Smooth muscle cell (in vitro differentiated cells): ENCODE data around the gene NOP56. TPM values are rescaled to one million over a fixed set of nuclear protein-coding genes. Genes with fewer than 3 reads are reported as not detected.
A peak's percentile ranks its signal among the peaks of the same experiment; 100 is the strongest.

ENCODE experiments used
- DNase-seq: peaks from one replicate; lab custom pipeline; 2025; ENCODE audit not compliant: unreplicated experiment; lab: John Stamatoyannopoulos, UW
- H2AFZ ChIP-seq: fragments of 200-600 bp; sonication (generic); 2 replicates; pipeline ENCODE4 v1.6.0; 2016; ENCODE audit warnings: antibody characterized with exemption, low read depth, mild to moderate bottlenecking
- H3F3A ChIP-seq: fragments of 200-600 bp; sonication (generic); 2 replicates; pipeline ENCODE4 v1.6.0; 2017; ENCODE audit warnings: antibody characterized with exemption, low read depth
- H3K27ac ChIP-seq: fragments of 200-600 bp; sonication (generic); 2 replicates; pipeline ENCODE4 v1.5.1; 2016; ENCODE audit warnings: low read depth, mild to moderate bottlenecking
- H3K27me3 ChIP-seq: fragments of 200-600 bp; sonication (generic); 2 replicates; pipeline ENCODE4 v1.6.1; 2016; ENCODE audit warnings: low read depth, mild to moderate bottlenecking
- H3K36me3 ChIP-seq: fragments of 200-600 bp; sonication (generic); 2 replicates; pipeline ENCODE4 v1.5.1; 2016; ENCODE audit warnings: low read depth
- H3K4me1 ChIP-seq: fragments of 200-600 bp; sonication (generic); 2 replicates; pipeline ENCODE4 v1.5.1; 2016; ENCODE audit warnings: low read depth
- H3K4me2 ChIP-seq: fragments of 200-600 bp; sonication (generic); 2 replicates; pipeline ENCODE4 v1.6.0; 2016; ENCODE audit warnings: mild to moderate bottlenecking
- H3K4me3 ChIP-seq: fragments of 200-600 bp; sonication (generic); 2 replicates; pipeline ENCODE4 v1.5.1; 2016; ENCODE audit warnings: mild to moderate bottlenecking
- H3K79me2 ChIP-seq: fragments of 200-600 bp; sonication (generic); 2 replicates; pipeline ENCODE4 v1.6.0; 2016; ENCODE audit warnings: low read depth, mild to moderate bottlenecking
- H3K9ac ChIP-seq: fragments of 200-600 bp; sonication (generic); 2 replicates; pipeline ENCODE4 v1.6.0; 2016; ENCODE audit warnings: low read depth
- H3K9me3 ChIP-seq: fragments of 200-600 bp; sonication (generic); replicated peaks from 2 replicates; pipeline ENCODE4 v1.5.1; 2016; ENCODE audit warnings: low read depth
- H4K20me1 ChIP-seq: fragments of 200-600 bp; sonication (generic); 2 replicates; pipeline ENCODE4 v1.6.0; 2016; ENCODE audit warnings: low read depth
- CTCF ChIP-seq: fragments of 200-600 bp; sonication (generic); IDR thresholded peaks from 2 replicates; pipeline ENCODE4 v1.5.1; 2017; ENCODE audit warnings: borderline replicate concordance, mild to moderate bottlenecking, antibody characterized with exemption; ENCODE audit not compliant: insufficient read depth, poor library complexity, severe bottlenecking
- WGBS: methylation state at CpG from one replicate; pipeline ENCODE4 v1.1.7; 2016; ENCODE audit warnings: low lambda C conversion rate; 5-methylcytosine and 5-hydroxymethylcytosine counted together
- polyA plus RNA-seq: library from polyadenylated mRNA; unstranded; fragments of >200 nt; fragmentation: Nextera tagmentation; extraction: Ambion mirVana; gene quantifications from 2 replicates; pipeline ENCODE4 v1.2.1, GENCODE V29; 2016
- total RNA-seq: library from RNA; depleted of rRNA; stranded (reverse); fragments of >200 nt; gene quantifications from 2 replicates; pipeline ENCODE4 v1.2.3, GENCODE V29; 2014

NOP56 gene
- total and polyA plus RNA-seq, 2 experiments from 2014 or later: 108 to 115 TPM

GRCh38 chr20:2640260-2640659 lies 12.2 kb upstream of the NOP56 start:
- peaks cover 11% of the 10 kb centered on the region for H3K27me3 ChIP-seq
- no peak overlapping the region for H3K4me2 ChIP-seq
- no peak overlapping the region for H3K27ac ChIP-seq
- no peaks in the 10 kb centered on the region for H3K9me3 ChIP-seq
- no peaks in the 10 kb centered on the region for H3K4me1 ChIP-seq
- no peaks in the 10 kb centered on the region for H3F3A ChIP-seq
- no peaks in the 10 kb centered on the region for H3K36me3 ChIP-seq
- no peak for DNase-seq
- no peak for TF ChIP-seq CTCF
- no peak overlapping the region for H2AFZ ChIP-seq
- H3K9ac ChIP-seq: no peak overlapping the region
- H3K4me3 ChIP-seq: no peak overlapping the region
- 0% methylated on average over 1 of the region's 1 CpG for WGBS
- no peaks in the 10 kb centered on the region for H3K79me2 ChIP-seq
- H4K20me1 ChIP-seq: no peaks in the 10 kb centered on the region

- Histone ChIP-seq H2AFZ (no peak overlapping the region), H3K36me3 (no peaks in the 10 kb centered on the region), H3K79me2 (no peaks in the 10 kb centered on the region), H4K20me1 (no peaks in the 10 kb centered on the region), H3K9ac (no peak overlapping the region), H3K4me1 (no peaks in the 10 kb centered on the region), H3K27me3 (peaks cover 5% of the 10 kb centered on the region), H3K4me2 (no peak overlapping the region), H3K27ac (no peak overlapping the region), H3F3A (no peaks in the 10 kb centered on the region), H3K4me3 (no peak overlapping the region), H3K9me3 (no peaks in the 10 kb centered on the region)
- 86% methylated on average over 9 of the region's 9 CpGs for WGBS
- no peak for DNase-seq
- no peak for TF ChIP-seq CTCF
Observed at GRCh38 chr20:2640899-2641298, 11.5 kb upstream of the NOP56 start.

- no peaks in the 10 kb centered on the region for H3F3A ChIP-seq
- no peaks in the 10 kb centered on the region for H3K27me3 ChIP-seq
- no peak for TF ChIP-seq CTCF
- H3K79me2 ChIP-seq: no peaks in the 10 kb centered on the region
- H2AFZ ChIP-seq: no peak overlapping the region
- H3K27ac ChIP-seq: no peak overlapping the region
- no peak for DNase-seq
- H3K36me3 ChIP-seq: no peaks in the 10 kb centered on the region
- H4K20me1 ChIP-seq: no peaks in the 10 kb centered on the region
- no peak overlapping the region for H3K9ac ChIP-seq
- H3K9me3 ChIP-seq: no peaks in the 10 kb centered on the region
- WGBS: 0% methylated on average over 1 of the region's 1 CpG
- no peak overlapping the region for H3K4me2 ChIP-seq
- no peak overlapping the region for H3K4me3 ChIP-seq
- no peaks in the 10 kb centered on the region for H3K4me1 ChIP-seq
Observed at GRCh38 chr20:2643708-2644107, 8.7 kb upstream of the NOP56 start.

- no peaks in the 10 kb centered on the region for H3K36me3 ChIP-seq
- no peaks in the 10 kb centered on the region for H3K9me3 ChIP-seq
- H3F3A ChIP-seq: peaks cover 21% of the 10 kb centered on the region
- WGBS: under 1% methylated on average over 53 of the region's 56 CpGs
- H3K4me2 ChIP-seq: peak overlapping the region; percentile 88
- no peaks in the 10 kb centered on the region for H3K27me3 ChIP-seq
- peaks cover 17% of the 10 kb centered on the region for H3K4me1 ChIP-seq
- peak overlapping the region; percentile 93 for H3K4me3 ChIP-seq
- DNase-seq: no peak
- no peak for TF ChIP-seq CTCF
- peak overlapping the region; percentile 14 for H3K27ac ChIP-seq
- H3K9ac ChIP-seq: peak overlapping the region; percentile 76
- peaks cover 35% of the 10 kb centered on the region for H3K79me2 ChIP-seq
- peak overlapping the region; percentile 81 for H2AFZ ChIP-seq
- peaks cover 30% of the 10 kb centered on the region for H4K20me1 ChIP-seq
Observed at GRCh38 chr20:2652724-2653555, 508 bp downstream of the NOP56 start.
